ENCODE data around the gene PIGO. TPM values are rescaled to one million over a fixed set of nuclear protein-coding genes. Genes with fewer than 3 reads are reported as not detected.

The PIGO gene
- polyA plus RNA-seq, 1 experiment = 26.9 TPM

DNA sequence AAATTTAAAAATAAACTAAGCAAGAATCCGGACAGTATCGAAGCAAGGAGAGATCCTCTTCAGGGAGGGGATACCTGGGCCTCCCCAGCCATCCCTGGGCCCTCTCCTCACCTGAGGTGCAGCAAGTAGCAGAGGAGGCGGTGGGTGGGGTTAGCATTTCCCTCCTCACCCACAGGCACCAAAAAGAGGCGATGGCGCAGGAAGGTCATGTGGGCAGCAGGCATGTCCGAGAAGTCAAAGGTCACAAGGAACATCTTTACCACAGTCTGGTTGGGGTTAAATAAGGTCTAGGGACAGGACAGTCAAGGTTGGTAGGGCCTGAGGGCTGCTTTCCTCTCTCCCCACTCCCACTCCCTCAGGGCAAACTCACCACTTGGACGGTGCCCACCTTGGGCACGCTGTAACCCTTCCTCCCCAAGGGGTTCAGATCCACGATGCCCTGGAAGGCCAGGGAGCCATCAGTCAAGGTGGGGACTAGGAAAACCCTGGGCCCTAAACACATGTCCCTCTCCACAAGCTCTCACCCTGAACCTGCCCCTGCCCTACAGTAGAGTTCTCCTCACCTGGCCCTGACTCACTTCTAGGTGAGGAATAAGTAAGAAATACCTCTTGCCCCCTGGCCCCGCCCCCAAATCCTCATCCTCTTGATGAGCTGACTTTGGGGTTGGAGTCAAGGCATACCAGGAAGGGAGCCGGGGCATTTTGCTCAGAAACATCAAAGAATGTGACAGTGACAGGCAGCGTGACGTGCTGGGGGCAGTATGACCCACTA is 9.4 kb upstream of the PIGO start:
- no peak for DNase-seq (ENCODE audit: low read depth)
- peaks cover 37% of the 10 kb centered on the region for H3K36me3 ChIP-seq (ENCODE audit: control insufficient read depth, insufficient read depth, low read length)
- no peaks in the 10 kb centered on the region for H3K27me3 ChIP-seq (ENCODE audit: control insufficient read depth, insufficient read depth, low read length)
- ChIA-PET CTCF (interaction anchor here (1.1 kb wide), 1 partner anchor 9 kb away, joined by 4 read pairs; no protein-coding TSS in a partner anchor), POLR2A (no interaction called here)
- no peak overlapping the region for H3K4me3 ChIP-seq (ENCODE audit: low read depth, low read length)
- TF ChIP-seq CTCF (IDR thresholded peaks at IDR 0.05; ENCODE audit: insufficient read depth, low read depth, low read length) = no peak

DNA sequence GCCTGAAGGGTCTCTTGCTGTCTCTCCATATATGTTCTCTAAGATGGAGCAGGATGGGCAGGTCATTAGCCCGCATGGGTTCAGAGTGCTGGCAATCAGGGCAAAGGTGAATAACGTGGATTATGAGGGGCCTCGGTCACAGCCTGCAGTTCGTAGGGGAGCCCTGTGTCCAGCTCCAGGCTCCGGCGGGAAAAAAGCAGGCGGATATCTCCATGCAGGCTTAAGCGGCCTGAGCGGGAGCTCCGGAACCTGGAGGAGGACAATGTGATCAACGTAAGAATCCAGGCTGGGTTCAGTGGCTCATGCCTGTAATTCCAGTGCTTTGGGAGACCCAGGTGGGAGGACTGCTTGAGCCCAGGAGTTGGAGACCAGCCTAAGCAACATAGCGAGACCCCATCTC is 8.7 kb upstream of the PIGO start:
- Histone ChIP-seq H3K36me3 (ENCODE audit: control insufficient read depth, insufficient read depth, low read length) (peaks cover 42% of the 10 kb centered on the region), H3K27me3 (ENCODE audit: control insufficient read depth, insufficient read depth, low read length) (no peaks in the 10 kb centered on the region), H3K4me3 (ENCODE audit: low read depth, low read length) (no peak overlapping the region)
- DNase-seq (ENCODE audit: low read depth) = no peak
- CTCF ChIA-PET = interaction anchor here (1.1 kb wide), 1 partner anchor 9 kb away, joined by 4 read pairs; no protein-coding TSS in a partner anchor
- TF ChIP-seq CTCF (IDR thresholded peaks at IDR 0.05; ENCODE audit: insufficient read depth, low read depth, low read length) = no peak
- POLR2A ChIA-PET = no interaction called here

GRCh38 chr9:35104586-35104985 is 8.2 kb upstream of the PIGO start:
- CTCF ChIA-PET = interaction anchor here (1.0 to 1.1 kb wide), 2 partner anchors 10 to 372 kb away, joined by 4 read pairs; no protein-coding TSS in a partner anchor
- DNase-seq (ENCODE audit: low read depth) = no peak
- Histone ChIP-seq H3K36me3 (ENCODE audit: control insufficient read depth, insufficient read depth, low read length) (peaks cover 46% of the 10 kb centered on the region), H3K4me3 (ENCODE audit: low read depth, low read length) (no peak overlapping the region), H3K27me3 (ENCODE audit: control insufficient read depth, insufficient read depth, low read length) (no peaks in the 10 kb centered on the region)
- TF ChIP-seq CTCF (IDR thresholded peaks at IDR 0.05; ENCODE audit: insufficient read depth, low read depth, low read length) = no peak
- POLR2A ChIA-PET = no interaction called here

- H3K27me3 ChIP-seq (ENCODE audit: control insufficient read depth, insufficient read depth, low read length) = no peaks in the 10 kb centered on the region
- POLR2A ChIA-PET = no interaction called here
- H3K36me3 ChIP-seq (ENCODE audit: control insufficient read depth, insufficient read depth, low read length) = peaks cover 46% of the 10 kb centered on the region
- no peak for TF ChIP-seq CTCF (IDR thresholded peaks at IDR 0.05; ENCODE audit: insufficient read depth, low read depth, low read length)
- peak overlapping the region; percentile 70 for H3K4me3 ChIP-seq (ENCODE audit: low read depth, low read length)
- DNase-seq (ENCODE audit: low read depth) = no peak
- CTCF ChIA-PET = interaction anchor here (0.9 to 3.2 kb wide), 4 partner anchors 10 to 373 kb away, joined by 3 to 10 read pairs (median 4); partner anchors contain the start of gene VCP
These were observed 7.3 kb upstream of the PIGO start for GRCh38 chr9:35103660-35104191.
